Liver (tissue), 9 donors: ENCODE measurements around the gene WNT3A. TPM values are rescaled to one million over a fixed set of nuclear protein-coding genes. Genes with fewer than 3 reads are reported as not detected.

Experiments
- DNase-seq: peaks from one replicate; pipeline ENCODE4 v3.0.0-alpha.2; 2017; ENCODE audit warnings: low spot score
- H3K27ac ChIP-seq, 2 donors: one replicate each; pipeline ENCODE4 v1.7.0; 2013; ENCODE audit warnings: inconsistent platforms in 2 of 2, low read length in 2 of 2, control low read depth in 1 of 2, low read depth in 1 of 2, mild to moderate bottlenecking in 1 of 2
- H3K27me3 ChIP-seq, 4 donors: one replicate each; pipeline versions ENCODE4 v1.6.1 to v1.7.0; 2013; ENCODE audit warnings: low read length in 3 of 4, inconsistent platforms in 1 of 4, mild to moderate bottlenecking in 1 of 4, moderate library complexity in 1 of 4; ENCODE audit not compliant: control insufficient read depth in 4 of 4, insufficient read depth in 4 of 4
- H3K36me3 ChIP-seq, 4 donors: one replicate each; pipeline versions ENCODE4 v1.6.1 to v1.7.0; 2013; ENCODE audit warnings: low read length in 3 of 4, mild to moderate bottlenecking in 3 of 4, low read depth in 1 of 4, moderate library complexity in 1 of 4; ENCODE audit not compliant: control insufficient read depth in 4 of 4, insufficient read depth in 3 of 4
- H3K4me1 ChIP-seq, 4 donors: one replicate each; pipeline versions ENCODE4 v1.6.1 to v1.7.0; 2013; ENCODE audit warnings: low read length in 3 of 4, mild to moderate bottlenecking in 3 of 4, moderate library complexity in 1 of 4; ENCODE audit not compliant: control insufficient read depth in 4 of 4, insufficient read depth in 4 of 4
- H3K4me3 ChIP-seq, 3 donors: one replicate each; pipeline versions ENCODE4 v1.6.1 to v1.7.0; 2013; ENCODE audit warnings: low read length in 3 of 3, control low read depth in 1 of 3, low read depth in 1 of 3, mild to moderate bottlenecking in 1 of 3
- H3K9ac ChIP-seq, 2 donors: one replicate each; pipeline ENCODE4 v1.7.0; 2013; ENCODE audit warnings: low read length in 2 of 2, mild to moderate bottlenecking in 2 of 2, moderate library complexity in 2 of 2, control low read depth in 1 of 2, low read depth in 1 of 2
- H3K9me3 ChIP-seq, 4 donors: one replicate each; pipeline versions ENCODE4 v1.6.1 to v1.7.0; 2013; ENCODE audit warnings: low read length in 3 of 4; ENCODE audit not compliant: control insufficient read depth in 4 of 4
- EGR1 ChIP-seq, 2 donors: IDR thresholded peaks; 2 replicates each; pipeline ENCODE4 v1.6.1; 2016 to 2018; ENCODE audit warnings: antibody characterized with exemption in 2 of 2, low read depth in 2 of 2
- FOXA1 ChIP-seq: IDR thresholded peaks from 2 replicates; pipeline ENCODE4 v1.6.1; 2016; ENCODE audit warnings: antibody characterized with exemption
- FOXA2 ChIP-seq: IDR thresholded peaks from 2 replicates; pipeline ENCODE4 v1.6.1; 2016; ENCODE audit warnings: antibody characterized with exemption
- GABPA ChIP-seq, 2 donors: IDR thresholded peaks in 1 of 2; conservative IDR thresholded peaks in 1 of 2; 2 replicates each; pipeline ENCODE4 v1.6.1; 2016; ENCODE audit warnings: antibody characterized with exemption in 2 of 2, mild to moderate bottlenecking in 1 of 2, moderate library complexity in 1 of 2
- HNF4A ChIP-seq, 2 donors: conservative IDR thresholded peaks; 2 replicates each; pipeline ENCODE4 v1.6.1; 2016; ENCODE audit warnings: antibody characterized with exemption in 2 of 2, mild to moderate bottlenecking in 2 of 2
- HNF4G ChIP-seq: IDR thresholded peaks from 2 replicates; pipeline ENCODE4 v1.6.1; 2016; ENCODE audit warnings: antibody characterized with exemption
- JUND ChIP-seq, 2 donors: IDR thresholded peaks; 2 replicates each; pipeline ENCODE4 v1.6.1; 2016; ENCODE audit warnings: antibody characterized with exemption in 2 of 2
- NR2F2 ChIP-seq: IDR thresholded peaks from 2 replicates; pipeline ENCODE4 v1.6.1; 2016; ENCODE audit warnings: antibody characterized with exemption
- RAD21 ChIP-seq, 2 donors: IDR thresholded peaks; 2 replicates each; pipeline ENCODE4 v1.6.1; 2016; ENCODE audit warnings: antibody characterized with exemption in 2 of 2, mild to moderate bottlenecking in 2 of 2
- RXRA ChIP-seq, 2 donors: IDR thresholded peaks; 2 replicates each; pipeline ENCODE4 v1.6.1; 2017 to 2018; ENCODE audit warnings: antibody characterized with exemption in 2 of 2, mild to moderate bottlenecking in 1 of 2
- SP1 ChIP-seq: IDR thresholded peaks from 2 replicates; pipeline ENCODE4 v1.6.1; 2018; ENCODE audit warnings: antibody characterized with exemption, mild to moderate bottlenecking
- TAF1 ChIP-seq: conservative IDR thresholded peaks from 2 replicates; pipeline ENCODE4 v1.6.1; 2016; ENCODE audit warnings: antibody characterized with exemption, mild to moderate bottlenecking
- YY1 ChIP-seq: IDR thresholded peaks from 2 replicates; pipeline ENCODE4 v1.6.1; 2016; ENCODE audit warnings: antibody characterized with exemption, mild to moderate bottlenecking
- WGBS: extraction: QIAGEN DNeasy Blood & Tissue Kit; methylation state at CpG from one replicate; pipeline ENCODE4 v1.1.7; 2013; 5-methylcytosine and 5-hydroxymethylcytosine counted together
- polyA plus RNA-seq, 2 donors: library from polyadenylated mRNA; stranded (reverse) in 1 of 2; unstranded in 1 of 2; fragments of 200-250 nt in 1 of 2; fragments of >200 nt in 1 of 2; fragmentation: Nextera tagmentation in 1 of 2; extraction: Ambion mirVana in 1 of 2; gene quantifications; one replicate each; pipeline versions ENCODE4 v1.2.1 to v1.2.3, GENCODE V29; 2013 to 2015
- total RNA-seq, 2 donors: library from RNA; depleted of rRNA; stranded (reverse); fragments of >200 nt; gene quantifications; one replicate each; pipeline ENCODE4 v1.2.3, GENCODE V29; 2014
- TF ChIP-seq, protein P1 (sequence below): IDR thresholded peaks from 2 replicates; pipeline ENCODE4 v1.6.1; 2016; ENCODE audit warnings: antibody characterized with exemption
- TF ChIP-seq, protein P2 (sequence below): IDR thresholded peaks from 2 replicates; pipeline ENCODE4 v1.6.1; 2016; ENCODE audit warnings: antibody characterized with exemption, mild to moderate bottlenecking
- TF ChIP-seq, protein P3 (sequence below): IDR thresholded peaks from 2 replicates; pipeline ENCODE4 v1.6.1; 2016; ENCODE audit warnings: antibody characterized with exemption
- TF ChIP-seq, protein P4 (sequence below): fragments of 150-350 bp; IDR thresholded peaks from 2 replicates; pipeline ENCODE4 v1.5.1; 2017; ENCODE audit warnings: improper control_type of control experiment, low read depth, low read length; ENCODE audit not compliant: missing input control
- TF ChIP-seq, protein P5 (sequence below): IDR thresholded peaks from 2 replicates; pipeline ENCODE4 v1.6.1; 2016; ENCODE audit warnings: antibody characterized with exemption
- donor health status: healthy.
- donor health status: healthy.
- donor health status: healthy.
- donor health status: healthy.
- donor health status: healthy.

The WNT3A gene
- total and polyA plus RNA-seq, 4 donors, result not detected

DNA sequence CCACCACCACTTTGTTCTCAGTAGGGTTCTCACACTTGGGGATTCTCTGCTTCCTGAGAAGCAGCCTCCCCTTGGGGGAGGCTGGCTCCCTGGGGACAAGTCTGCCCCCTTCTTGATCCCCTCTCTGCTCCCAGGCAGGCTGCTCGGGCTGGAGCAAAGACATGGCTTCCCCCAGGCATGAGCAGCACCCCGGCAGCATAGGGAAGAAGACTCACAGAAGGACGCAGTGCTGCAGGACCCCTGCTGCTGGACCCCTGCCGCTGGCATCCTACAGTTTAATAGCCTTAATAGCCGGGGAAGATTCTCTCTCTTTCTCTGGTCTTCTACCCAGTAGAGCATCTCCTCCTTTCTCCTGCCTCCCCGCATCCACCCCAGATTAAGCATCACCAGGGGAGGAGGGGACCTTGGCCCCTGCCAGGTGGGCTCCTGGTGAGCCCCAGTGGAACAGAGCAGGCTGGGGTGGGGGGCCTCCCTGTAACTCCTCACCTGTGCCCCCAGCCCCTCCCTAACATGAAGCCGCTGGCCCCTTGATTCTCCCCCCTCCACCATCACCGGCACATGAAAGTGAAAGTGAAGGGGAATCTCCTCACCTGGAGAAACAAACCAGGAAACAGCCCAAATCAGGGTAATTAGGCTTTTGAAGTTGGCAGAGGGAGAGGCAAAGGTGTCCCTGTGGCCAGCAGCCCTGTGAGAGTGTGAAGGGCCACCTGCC lies 2.5 kb downstream of the WNT3A start:
- no peaks in the 10 kb centered on the region for H3K36me3 ChIP-seq
- TF ChIP-seq NR2F2, result no peak
- no peak for TF ChIP-seq HNF4G
- TF ChIP-seq SP1, result no peak
- no peak for TF ChIP-seq YY1
- TF ChIP-seq, protein P1, sequence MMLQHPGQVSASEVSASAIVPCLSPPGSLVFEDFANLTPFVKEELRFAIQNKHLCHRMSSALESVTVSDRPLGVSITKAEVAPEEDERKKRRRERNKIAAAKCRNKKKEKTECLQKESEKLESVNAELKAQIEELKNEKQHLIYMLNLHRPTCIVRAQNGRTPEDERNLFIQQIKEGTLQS, result no peak
- TF ChIP-seq, protein P2, sequence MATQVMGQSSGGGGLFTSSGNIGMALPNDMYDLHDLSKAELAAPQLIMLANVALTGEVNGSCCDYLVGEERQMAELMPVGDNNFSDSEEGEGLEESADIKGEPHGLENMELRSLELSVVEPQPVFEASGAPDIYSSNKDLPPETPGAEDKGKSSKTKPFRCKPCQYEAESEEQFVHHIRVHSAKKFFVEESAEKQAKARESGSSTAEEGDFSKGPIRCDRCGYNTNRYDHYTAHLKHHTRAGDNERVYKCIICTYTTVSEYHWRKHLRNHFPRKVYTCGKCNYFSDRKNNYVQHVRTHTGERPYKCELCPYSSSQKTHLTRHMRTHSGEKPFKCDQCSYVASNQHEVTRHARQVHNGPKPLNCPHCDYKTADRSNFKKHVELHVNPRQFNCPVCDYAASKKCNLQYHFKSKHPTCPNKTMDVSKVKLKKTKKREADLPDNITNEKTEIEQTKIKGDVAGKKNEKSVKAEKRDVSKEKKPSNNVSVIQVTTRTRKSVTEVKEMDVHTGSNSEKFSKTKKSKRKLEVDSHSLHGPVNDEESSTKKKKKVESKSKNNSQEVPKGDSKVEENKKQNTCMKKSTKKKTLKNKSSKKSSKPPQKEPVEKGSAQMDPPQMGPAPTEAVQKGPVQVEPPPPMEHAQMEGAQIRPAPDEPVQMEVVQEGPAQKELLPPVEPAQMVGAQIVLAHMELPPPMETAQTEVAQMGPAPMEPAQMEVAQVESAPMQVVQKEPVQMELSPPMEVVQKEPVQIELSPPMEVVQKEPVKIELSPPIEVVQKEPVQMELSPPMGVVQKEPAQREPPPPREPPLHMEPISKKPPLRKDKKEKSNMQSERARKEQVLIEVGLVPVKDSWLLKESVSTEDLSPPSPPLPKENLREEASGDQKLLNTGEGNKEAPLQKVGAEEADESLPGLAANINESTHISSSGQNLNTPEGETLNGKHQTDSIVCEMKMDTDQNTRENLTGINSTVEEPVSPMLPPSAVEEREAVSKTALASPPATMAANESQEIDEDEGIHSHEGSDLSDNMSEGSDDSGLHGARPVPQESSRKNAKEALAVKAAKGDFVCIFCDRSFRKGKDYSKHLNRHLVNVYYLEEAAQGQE, result no peak
- TF ChIP-seq TAF1, result no peak
- no peak for TF ChIP-seq HNF4A (conservative IDR thresholded peaks at IDR 0.05)
- no peak for TF ChIP-seq RAD21 (IDR thresholded peaks at IDR 0.05)
- no peak for TF ChIP-seq JUND (IDR thresholded peaks at IDR 0.05)
- TF ChIP-seq, protein P3, sequence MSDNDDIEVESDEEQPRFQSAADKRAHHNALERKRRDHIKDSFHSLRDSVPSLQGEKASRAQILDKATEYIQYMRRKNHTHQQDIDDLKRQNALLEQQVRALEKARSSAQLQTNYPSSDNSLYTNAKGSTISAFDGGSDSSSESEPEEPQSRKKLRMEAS, result no peak
- TF ChIP-seq GABPA (IDR thresholded peaks at IDR 0.05 in 1 of 2, conservative IDR thresholded peaks at IDR 0.05 in 1 of 2), result no peak
- no peak for TF ChIP-seq FOXA1
- TF ChIP-seq EGR1 (IDR thresholded peaks at IDR 0.05; ENCODE audit: low read depth in 2 of 2), result no peak
- TF ChIP-seq, protein P4, sequence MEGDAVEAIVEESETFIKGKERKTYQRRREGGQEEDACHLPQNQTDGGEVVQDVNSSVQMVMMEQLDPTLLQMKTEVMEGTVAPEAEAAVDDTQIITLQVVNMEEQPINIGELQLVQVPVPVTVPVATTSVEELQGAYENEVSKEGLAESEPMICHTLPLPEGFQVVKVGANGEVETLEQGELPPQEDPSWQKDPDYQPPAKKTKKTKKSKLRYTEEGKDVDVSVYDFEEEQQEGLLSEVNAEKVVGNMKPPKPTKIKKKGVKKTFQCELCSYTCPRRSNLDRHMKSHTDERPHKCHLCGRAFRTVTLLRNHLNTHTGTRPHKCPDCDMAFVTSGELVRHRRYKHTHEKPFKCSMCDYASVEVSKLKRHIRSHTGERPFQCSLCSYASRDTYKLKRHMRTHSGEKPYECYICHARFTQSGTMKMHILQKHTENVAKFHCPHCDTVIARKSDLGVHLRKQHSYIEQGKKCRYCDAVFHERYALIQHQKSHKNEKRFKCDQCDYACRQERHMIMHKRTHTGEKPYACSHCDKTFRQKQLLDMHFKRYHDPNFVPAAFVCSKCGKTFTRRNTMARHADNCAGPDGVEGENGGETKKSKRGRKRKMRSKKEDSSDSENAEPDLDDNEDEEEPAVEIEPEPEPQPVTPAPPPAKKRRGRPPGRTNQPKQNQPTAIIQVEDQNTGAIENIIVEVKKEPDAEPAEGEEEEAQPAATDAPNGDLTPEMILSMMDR, result no peak
- TF ChIP-seq RXRA (IDR thresholded peaks at IDR 0.05), result no peak
- TF ChIP-seq, protein P5, sequence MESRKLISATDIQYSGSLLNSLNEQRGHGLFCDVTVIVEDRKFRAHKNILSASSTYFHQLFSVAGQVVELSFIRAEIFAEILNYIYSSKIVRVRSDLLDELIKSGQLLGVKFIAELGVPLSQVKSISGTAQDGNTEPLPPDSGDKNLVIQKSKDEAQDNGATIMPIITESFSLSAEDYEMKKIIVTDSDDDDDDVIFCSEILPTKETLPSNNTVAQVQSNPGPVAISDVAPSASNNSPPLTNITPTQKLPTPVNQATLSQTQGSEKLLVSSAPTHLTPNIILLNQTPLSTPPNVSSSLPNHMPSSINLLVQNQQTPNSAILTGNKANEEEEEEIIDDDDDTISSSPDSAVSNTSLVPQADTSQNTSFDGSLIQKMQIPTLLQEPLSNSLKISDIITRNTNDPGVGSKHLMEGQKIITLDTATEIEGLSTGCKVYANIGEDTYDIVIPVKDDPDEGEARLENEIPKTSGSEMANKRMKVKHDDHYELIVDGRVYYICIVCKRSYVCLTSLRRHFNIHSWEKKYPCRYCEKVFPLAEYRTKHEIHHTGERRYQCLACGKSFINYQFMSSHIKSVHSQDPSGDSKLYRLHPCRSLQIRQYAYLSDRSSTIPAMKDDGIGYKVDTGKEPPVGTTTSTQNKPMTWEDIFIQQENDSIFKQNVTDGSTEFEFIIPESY, result no peak
- no peak for TF ChIP-seq FOXA2
- peaks cover 0 to 17% (median 3%) of the 10 kb centered on the region in 4 donors for H3K4me1 ChIP-seq
- no peak overlapping the region for H3K4me3 ChIP-seq
- no peaks in the 10 kb centered on the region for H3K9me3 ChIP-seq
- H3K9ac ChIP-seq, result no peak overlapping the region
- peak; percentile 9 for DNase-seq
- H3K27me3 ChIP-seq, result peaks cover 0 to 28% (median 5%) of the 10 kb centered on the region in 4 donors
- 12% methylated on average over 8 of the region's 8 CpGs for WGBS
- no peak overlapping the region for H3K27ac ChIP-seq
